ENCODE results near the gene MPHOSPH10. TPM values are rescaled to one million over a fixed set of nuclear protein-coding genes. Genes with fewer than 3 reads are reported as not detected.
"Not testable (repeated sequence)": the region's sequence is repeated elsewhere in the genome, so short reads cannot be mapped to it uniquely, and the experiment has no call there.

MPHOSPH10 gene
- polyA plus RNA-seq, 1 donor (not counting 4 experiments of a cell fraction or from before 2014, with no cell fraction given): 20.3 TPM

DNA sequence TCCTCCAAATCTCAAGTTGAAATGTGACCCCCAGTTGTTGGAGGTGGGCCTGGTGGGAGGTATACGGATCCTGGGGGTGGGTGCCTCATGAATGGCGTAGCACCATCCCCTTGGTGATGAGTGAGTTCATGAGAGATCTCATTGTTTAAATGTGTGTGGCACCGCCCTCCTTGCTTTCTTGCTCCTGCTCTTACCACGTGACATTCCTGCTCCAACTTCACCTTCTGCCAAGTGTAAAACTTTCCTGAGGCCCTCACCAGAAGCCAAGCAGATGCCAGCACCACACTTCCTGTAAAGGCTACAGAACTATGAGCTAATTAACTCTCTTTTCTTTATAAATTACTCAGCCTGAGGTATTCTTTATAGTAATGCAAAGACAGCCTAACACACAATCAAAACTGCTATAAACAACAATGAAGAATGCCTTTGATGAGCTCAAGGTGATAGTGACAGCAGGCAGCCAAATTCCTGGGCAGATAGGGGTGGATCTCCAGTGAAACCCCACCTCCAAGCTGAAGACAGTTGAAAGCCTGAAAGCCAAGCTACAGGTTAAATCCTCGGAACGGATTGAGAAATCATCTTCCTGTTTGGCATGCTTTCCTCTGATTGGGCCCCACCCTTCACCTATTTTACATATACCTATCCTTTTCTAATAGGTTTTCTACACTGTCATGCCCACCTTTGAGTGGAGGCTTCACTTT lies 27.3 kb upstream of the MPHOSPH10 start:
- peaks cover 3% of the 10 kb centered on the region for H3K9me3 ChIP-seq (ENCODE audit: control insufficient read depth, low read depth, low read length)
- no peaks in the 10 kb centered on the region for H3K27me3 ChIP-seq (ENCODE audit: control insufficient read depth, extremely low read depth, insufficient read depth, low read length)
- DNase-seq (ENCODE audit: low read depth, low spot score) (peak; percentile 42), FAIRE-seq (peak; percentile 74)
- no peak overlapping the region for H3K4me2 ChIP-seq (ENCODE audit: control insufficient read depth, extremely low read depth, insufficient read depth, low read depth, low read length)
- H3K9ac ChIP-seq (ENCODE audit: control insufficient read depth, extremely low read depth, insufficient read depth, low read length): no peak overlapping the region
- no peaks in the 10 kb centered on the region for H3K9me1 ChIP-seq (ENCODE audit: control insufficient read depth, extremely low read depth, insufficient read depth, low read length)
- TF ChIP-seq EZH2 (IDR thresholded peaks at IDR 0.05; ENCODE audit: low read length): no peak
- TF ChIP-seq, protein P1, sequence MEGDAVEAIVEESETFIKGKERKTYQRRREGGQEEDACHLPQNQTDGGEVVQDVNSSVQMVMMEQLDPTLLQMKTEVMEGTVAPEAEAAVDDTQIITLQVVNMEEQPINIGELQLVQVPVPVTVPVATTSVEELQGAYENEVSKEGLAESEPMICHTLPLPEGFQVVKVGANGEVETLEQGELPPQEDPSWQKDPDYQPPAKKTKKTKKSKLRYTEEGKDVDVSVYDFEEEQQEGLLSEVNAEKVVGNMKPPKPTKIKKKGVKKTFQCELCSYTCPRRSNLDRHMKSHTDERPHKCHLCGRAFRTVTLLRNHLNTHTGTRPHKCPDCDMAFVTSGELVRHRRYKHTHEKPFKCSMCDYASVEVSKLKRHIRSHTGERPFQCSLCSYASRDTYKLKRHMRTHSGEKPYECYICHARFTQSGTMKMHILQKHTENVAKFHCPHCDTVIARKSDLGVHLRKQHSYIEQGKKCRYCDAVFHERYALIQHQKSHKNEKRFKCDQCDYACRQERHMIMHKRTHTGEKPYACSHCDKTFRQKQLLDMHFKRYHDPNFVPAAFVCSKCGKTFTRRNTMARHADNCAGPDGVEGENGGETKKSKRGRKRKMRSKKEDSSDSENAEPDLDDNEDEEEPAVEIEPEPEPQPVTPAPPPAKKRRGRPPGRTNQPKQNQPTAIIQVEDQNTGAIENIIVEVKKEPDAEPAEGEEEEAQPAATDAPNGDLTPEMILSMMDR (optimal IDR thresholded peaks at IDR 0.05 in 1 of 3, IDR thresholded peaks at IDR 0.05 in 1 of 3, conservative IDR thresholded peaks at IDR 0.05 in 1 of 3; ENCODE audit: extremely low read depth in 1 of 3, insufficient read depth in 2 of 3, low read length in 3 of 3): no peak
- H2AFZ ChIP-seq (ENCODE audit: control insufficient read depth, low read length): no peak overlapping the region
- no peaks in the 10 kb centered on the region for H4K20me1 ChIP-seq (ENCODE audit: control insufficient read depth, extremely low read depth, insufficient read depth, low read length)
- H3K4me1 ChIP-seq (ENCODE audit: control insufficient read depth, extremely low read depth, insufficient read depth, low read length): peaks cover 25% of the 10 kb centered on the region
- H3K27ac ChIP-seq (ENCODE audit: control insufficient read depth, insufficient read depth, low read length): peak overlapping the region; percentile 10
- no peaks in the 10 kb centered on the region for H3K36me3 ChIP-seq (ENCODE audit: control insufficient read depth in 2 of 2, extremely low read depth in 1 of 2, insufficient read depth in 2 of 2, low read length in 2 of 2)
- no peaks in the 10 kb centered on the region for H3K79me2 ChIP-seq (ENCODE audit: control insufficient read depth, insufficient read depth, low read length)
- dilution Hi-C loops (cut with MboI; ENCODE audit: extremely low pct_ligation_motif_present, low sequenced_read_pairs): no loop called here
- no peak overlapping the region for H3K4me3 ChIP-seq (ENCODE audit: control insufficient read depth in 2 of 3, extremely low read depth in 1 of 3, insufficient read depth in 2 of 3, low read depth in 1 of 3, low read length in 3 of 3)

DNA sequence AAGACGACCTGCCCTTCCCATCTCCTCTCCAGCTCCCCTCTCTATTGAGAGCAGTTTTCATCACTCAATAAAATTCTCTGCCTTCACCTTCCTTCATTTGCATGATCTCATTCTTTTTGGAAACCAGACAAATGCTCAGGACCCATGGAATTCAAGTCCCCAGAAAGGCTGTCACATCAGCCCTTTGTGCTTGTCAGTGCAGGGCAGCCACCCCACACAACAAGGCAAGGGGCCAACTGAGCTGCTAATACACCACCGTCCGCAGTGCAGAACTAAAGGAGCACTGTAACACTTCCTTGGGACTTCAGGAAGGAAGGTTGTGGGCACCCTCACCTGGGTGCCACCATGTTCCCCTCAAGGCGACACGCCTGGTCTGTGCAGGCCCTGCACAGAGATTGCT lies 26.6 kb upstream of the MPHOSPH10 start:
- H3K4me3 ChIP-seq (ENCODE audit: control insufficient read depth in 2 of 3, extremely low read depth in 1 of 3, insufficient read depth in 2 of 3, low read depth in 1 of 3, low read length in 3 of 3): no peak overlapping the region
- H3K9ac ChIP-seq (ENCODE audit: control insufficient read depth, extremely low read depth, insufficient read depth, low read length): no peak overlapping the region
- H3K9me3 ChIP-seq (ENCODE audit: control insufficient read depth, low read depth, low read length): peaks cover 3% of the 10 kb centered on the region
- H3K9me1 ChIP-seq (ENCODE audit: control insufficient read depth, extremely low read depth, insufficient read depth, low read length): no peaks in the 10 kb centered on the region
- no peak overlapping the region for H2AFZ ChIP-seq (ENCODE audit: control insufficient read depth, low read length)
- H3K27ac ChIP-seq (ENCODE audit: control insufficient read depth, insufficient read depth, low read length): no peak overlapping the region
- TF ChIP-seq, protein P1 (optimal IDR thresholded peaks at IDR 0.05 in 1 of 3, IDR thresholded peaks at IDR 0.05 in 1 of 3, conservative IDR thresholded peaks at IDR 0.05 in 1 of 3; ENCODE audit: extremely low read depth in 1 of 3, insufficient read depth in 2 of 3, low read length in 3 of 3): no peak
- TF ChIP-seq EZH2 (IDR thresholded peaks at IDR 0.05; ENCODE audit: low read length): no peak
- no peaks in the 10 kb centered on the region for H3K79me2 ChIP-seq (ENCODE audit: control insufficient read depth, insufficient read depth, low read length)
- dilution Hi-C loops (cut with MboI; ENCODE audit: extremely low pct_ligation_motif_present, low sequenced_read_pairs): no loop called here
- DNase-seq (ENCODE audit: low read depth, low spot score): no peak
- H3K4me2 ChIP-seq (ENCODE audit: control insufficient read depth, extremely low read depth, insufficient read depth, low read depth, low read length): no peak overlapping the region
- H3K4me1 ChIP-seq (ENCODE audit: control insufficient read depth, extremely low read depth, insufficient read depth, low read length): peaks cover 25% of the 10 kb centered on the region
- H3K27me3 ChIP-seq (ENCODE audit: control insufficient read depth, extremely low read depth, insufficient read depth, low read length): no peaks in the 10 kb centered on the region
- H3K36me3 ChIP-seq (ENCODE audit: control insufficient read depth in 2 of 2, extremely low read depth in 1 of 2, insufficient read depth in 2 of 2, low read length in 2 of 2): no peaks in the 10 kb centered on the region
- FAIRE-seq: no peak
- no peaks in the 10 kb centered on the region for H4K20me1 ChIP-seq (ENCODE audit: control insufficient read depth, extremely low read depth, insufficient read depth, low read length)

DNA sequence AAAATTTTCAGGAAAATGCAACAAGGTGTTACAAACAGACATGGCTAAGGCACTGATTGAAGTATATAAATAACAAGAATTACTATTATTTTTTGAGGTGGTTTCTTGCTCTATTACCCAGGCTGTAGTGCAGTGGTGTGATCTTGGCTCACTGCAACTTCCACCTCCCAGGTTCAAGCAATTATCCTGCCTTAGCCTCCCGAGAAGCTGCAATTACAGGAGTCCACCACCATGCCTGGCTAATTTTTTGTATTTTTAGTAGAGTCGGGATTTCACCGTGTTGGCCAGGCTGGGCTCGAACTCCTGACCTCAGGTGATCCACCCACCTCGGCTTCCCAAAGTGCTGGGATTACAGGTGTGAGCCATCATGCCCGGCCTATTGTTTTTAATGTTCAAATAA lies 24.0 kb upstream of the MPHOSPH10 start:
- dilution Hi-C loops (cut with MboI; ENCODE audit: extremely low pct_ligation_motif_present, low sequenced_read_pairs); H3K27me3 ChIP-seq (ENCODE audit: control insufficient read depth, extremely low read depth, insufficient read depth, low read length): not testable (repeated sequence)

More for the DNA sequence above, 24.0 kb upstream of the MPHOSPH10 start:
- DNase-seq (ENCODE audit: low read depth, low spot score); H3K36me3 ChIP-seq (ENCODE audit: control insufficient read depth in 2 of 2, extremely low read depth in 1 of 2, insufficient read depth in 2 of 2, low read length in 2 of 2); H3K4me3 ChIP-seq (ENCODE audit: control insufficient read depth in 2 of 3, extremely low read depth in 1 of 3, insufficient read depth in 2 of 3, low read depth in 1 of 3, low read length in 3 of 3); H3K79me2 ChIP-seq (ENCODE audit: control insufficient read depth, insufficient read depth, low read length); H3K9ac ChIP-seq (ENCODE audit: control insufficient read depth, extremely low read depth, insufficient read depth, low read length); H3K4me2 ChIP-seq (ENCODE audit: control insufficient read depth, extremely low read depth, insufficient read depth, low read depth, low read length); H3K9me1 ChIP-seq (ENCODE audit: control insufficient read depth, extremely low read depth, insufficient read depth, low read length); H3K27ac ChIP-seq (ENCODE audit: control insufficient read depth, insufficient read depth, low read length); H4K20me1 ChIP-seq (ENCODE audit: control insufficient read depth, extremely low read depth, insufficient read depth, low read length); FAIRE-seq; H3K9me3 ChIP-seq (ENCODE audit: control insufficient read depth, low read depth, low read length); H2AFZ ChIP-seq (ENCODE audit: control insufficient read depth, low read length): not testable (repeated sequence)
- peaks cover 17% of the 10 kb centered on the region for H3K4me1 ChIP-seq (ENCODE audit: control insufficient read depth, extremely low read depth, insufficient read depth, low read length)

Measured in keratinocyte (primary cell).